ENCODE results near the gene NUBP1.
A peak's percentile ranks its signal among the peaks of the same experiment; 100 is the strongest.
"Not testable (repeated sequence)": the region's sequence is repeated elsewhere in the genome, so short reads cannot be mapped to it uniquely, and the experiment has no call there.

The NUBP1 gene

DNA sequence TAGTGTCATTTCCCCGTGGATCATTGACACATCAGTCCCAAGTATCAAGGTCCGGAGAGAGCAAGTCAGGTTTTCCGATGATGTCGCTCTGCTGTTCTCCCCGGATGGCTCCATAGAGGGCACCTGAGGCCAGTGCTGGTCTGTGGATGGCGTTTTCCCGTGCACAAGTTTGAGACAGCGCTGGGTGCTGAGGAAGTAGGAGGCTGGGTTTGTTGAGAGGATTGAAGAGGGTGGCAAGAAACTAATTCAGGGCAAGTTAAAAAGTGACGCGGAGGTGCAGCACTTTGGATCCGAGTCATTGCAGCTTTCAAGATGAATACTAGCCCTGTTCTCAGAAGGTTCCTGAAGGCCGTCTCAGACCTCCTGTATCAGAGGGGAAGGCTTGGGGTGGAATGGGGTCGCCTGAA is 7.7 kb downstream of the NUBP1 start:
- peak; percentile 64 for DNase-seq (ENCODE audit: low spot score)

DNA sequence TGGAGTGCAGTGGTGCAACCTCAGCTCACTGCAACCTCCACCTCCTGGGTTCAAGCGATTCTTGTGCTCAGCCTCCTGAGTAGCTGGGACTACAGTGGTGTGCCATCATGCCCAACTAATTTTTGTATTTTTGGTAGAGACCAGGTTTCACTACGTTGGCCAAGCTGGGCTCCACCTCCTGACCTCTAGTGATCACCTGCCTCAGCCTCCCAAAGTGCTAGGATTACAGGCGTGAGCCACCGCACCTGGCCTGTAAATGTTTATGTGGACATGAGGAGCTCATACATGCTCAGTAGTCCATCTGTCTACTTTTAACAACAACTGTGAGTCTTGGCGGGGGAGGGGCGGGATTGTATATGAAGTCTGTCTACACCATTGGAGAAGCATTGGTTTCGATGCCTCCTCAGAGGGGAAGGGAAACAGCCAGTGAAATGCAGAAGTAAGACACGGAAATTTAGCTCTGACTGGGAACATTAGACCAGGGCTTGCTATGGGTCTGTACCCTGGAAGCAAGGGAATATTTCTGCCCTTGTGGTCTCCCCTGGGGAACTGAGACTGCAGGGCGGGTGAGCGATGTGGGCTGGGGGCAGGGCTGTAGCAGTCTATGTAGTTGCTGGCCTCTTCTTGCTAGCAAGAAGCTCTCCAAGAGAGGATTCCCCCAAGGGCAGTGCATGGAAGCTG is 9.3 kb downstream of the NUBP1 start:
- no peak for DNase-seq (ENCODE audit: low spot score)

DNA sequence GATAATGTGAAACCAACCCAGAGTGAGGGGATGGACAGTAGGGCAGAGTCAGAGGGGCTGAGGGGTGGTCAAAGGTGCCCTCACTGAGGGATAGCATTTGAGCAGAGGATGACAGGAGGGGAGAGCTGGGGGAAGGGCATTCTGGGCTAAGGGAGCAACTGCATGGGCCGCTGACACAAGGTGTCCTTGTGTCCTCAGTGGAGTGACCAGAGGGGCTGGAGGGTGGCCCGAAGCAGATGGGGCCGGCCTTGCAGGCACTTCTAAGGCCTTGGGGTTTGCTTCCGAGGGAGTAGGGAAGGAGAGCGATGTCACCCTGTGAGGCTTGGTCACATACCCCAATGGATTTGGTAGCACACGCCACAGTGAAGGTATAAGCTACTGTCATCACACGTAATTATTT is 10.0 kb downstream of the NUBP1 start:
- DNase-seq (ENCODE audit: low spot score): no peak

DNA sequence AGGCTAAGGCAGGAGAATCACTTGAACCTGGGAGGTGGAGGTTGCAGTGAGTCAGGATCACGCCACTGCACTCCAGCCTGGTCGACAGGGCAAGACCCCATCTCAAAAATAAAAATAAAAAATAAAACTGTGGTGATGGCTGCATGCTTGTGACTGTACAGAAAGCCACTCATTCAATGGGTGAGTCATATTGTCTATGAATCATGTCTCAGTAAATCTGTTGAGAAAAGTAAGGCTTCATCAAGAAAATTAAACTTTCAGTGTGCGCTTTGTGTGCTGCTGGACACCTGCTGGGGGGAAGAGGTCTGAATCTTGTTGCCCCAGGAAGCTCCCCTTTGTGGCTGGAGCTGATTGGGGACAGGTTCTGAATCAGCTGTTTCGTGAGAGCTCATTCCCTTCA is 11.3 kb downstream of the NUBP1 start:
- peak; percentile 44 for DNase-seq (ENCODE audit: low spot score)

DNA sequence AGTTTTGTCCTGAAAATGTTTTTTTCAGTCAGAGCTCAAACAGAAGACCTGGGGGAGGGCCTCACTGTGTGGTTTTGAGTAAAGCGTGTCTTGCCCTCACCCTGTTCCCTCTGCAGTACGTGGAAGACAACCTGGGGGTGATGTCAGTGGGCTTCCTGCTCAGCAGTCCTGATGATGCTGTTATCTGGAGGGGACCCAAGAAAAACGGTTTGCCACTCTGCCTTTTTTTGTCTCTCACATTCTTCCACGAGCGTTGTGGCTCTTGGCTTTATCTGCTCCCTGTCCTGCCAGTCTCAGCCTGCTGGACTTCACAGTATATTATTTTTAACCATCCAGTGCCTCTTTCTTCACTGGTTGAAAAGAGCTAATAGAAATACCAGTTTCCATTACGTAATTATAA is 12.9 kb downstream of the NUBP1 start:
- DNase-seq (ENCODE audit: low spot score): no peak

DNA sequence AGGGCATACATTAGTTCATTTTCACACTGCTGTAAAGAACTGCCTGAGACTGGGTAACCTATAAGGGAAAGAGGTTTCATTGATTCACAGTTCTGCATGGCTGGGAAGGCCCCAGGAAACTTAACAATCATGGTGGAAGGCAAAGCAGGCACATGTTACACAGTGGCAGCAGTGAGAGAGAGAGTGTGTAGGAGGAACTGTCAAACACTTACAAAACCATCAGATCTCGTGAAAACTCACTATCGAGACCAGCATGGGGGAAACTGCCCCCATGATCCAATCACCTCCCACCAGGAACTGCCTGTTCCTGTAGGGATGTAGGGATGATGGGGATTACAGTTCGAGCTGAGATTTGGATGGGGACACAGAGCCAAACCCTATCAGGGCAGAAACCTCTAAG is 17.2 kb downstream of the NUBP1 start:
- no peak for DNase-seq (ENCODE audit: low spot score)

DNA sequence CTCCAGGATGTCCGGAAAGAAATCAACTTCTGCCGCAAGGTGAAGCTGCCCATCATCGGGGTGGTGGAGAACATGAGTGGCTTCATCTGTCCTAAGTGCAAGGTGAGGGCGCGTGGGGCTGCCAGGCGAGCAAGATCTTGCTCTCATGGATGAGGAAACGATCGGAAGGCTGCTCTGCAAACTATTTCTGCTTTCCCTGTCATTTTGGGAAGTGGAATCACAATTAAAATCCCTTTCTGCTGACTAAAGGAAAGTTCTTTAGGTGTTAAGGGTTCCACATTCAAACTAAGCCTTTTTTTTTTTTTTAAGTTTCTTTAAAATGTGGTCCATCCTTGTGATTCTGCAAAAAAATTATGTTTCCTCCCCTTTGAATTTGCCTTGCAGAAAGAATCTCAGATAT is 17.7 kb downstream of the NUBP1 start:
- DNase-seq (ENCODE audit: low spot score): no peak

DNA sequence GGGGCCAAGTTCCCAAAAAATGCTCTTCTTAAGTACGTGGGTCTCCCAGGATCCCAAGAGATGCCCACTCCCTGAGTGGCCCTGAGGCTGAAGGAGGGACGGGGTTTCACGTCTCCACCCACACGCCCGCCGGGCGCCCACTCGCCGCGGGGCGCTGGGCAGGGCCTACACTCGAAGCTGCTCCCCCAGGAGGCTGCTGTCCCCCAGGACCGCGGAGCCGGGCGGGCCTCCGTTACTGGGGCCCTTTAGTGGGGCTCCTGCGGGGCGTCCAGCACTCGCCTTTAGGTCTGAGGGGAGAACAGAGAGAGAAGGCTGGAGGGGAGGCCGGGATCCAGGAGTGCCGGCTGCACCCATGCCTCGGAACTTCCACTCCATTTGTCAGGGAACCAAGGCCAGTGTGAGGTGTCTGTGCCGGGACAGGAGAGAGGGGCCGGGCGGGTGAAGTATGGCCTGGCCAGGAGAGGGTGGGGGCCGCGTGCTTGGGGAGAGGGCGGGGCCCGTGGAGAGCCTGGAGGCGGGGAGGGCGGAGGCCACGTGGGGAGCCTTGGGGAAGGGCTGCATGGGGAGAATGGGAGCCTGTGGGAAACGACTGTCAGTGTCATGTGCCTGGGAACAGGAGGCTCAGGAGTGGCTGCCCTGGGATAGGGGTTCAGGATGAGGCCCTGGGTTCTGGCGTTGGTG is 18.8 kb downstream of the NUBP1 start:
- no peak for DNase-seq (ENCODE audit: low spot score)

DNA sequence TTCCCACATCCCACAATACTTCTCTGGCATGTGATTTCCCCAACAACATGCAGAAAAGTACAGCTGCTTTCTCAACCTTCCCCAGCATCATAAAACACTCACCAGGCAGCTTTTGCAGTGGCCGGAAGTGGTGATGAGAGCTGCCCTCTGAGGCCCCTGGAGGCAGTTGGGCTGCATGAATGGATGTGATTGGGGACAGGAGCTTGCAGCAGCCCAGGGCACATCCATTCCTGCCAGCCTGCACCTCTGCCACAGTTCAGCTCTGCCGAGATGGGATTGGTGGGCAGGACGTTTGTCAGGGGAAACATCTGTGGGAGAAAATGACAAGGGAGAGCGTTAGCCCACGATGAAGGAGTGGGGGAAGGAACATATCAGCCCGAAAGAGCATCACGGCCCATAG is 19.8 kb downstream of the NUBP1 start:
- DNase-seq (ENCODE audit: low spot score): no peak

DNA sequence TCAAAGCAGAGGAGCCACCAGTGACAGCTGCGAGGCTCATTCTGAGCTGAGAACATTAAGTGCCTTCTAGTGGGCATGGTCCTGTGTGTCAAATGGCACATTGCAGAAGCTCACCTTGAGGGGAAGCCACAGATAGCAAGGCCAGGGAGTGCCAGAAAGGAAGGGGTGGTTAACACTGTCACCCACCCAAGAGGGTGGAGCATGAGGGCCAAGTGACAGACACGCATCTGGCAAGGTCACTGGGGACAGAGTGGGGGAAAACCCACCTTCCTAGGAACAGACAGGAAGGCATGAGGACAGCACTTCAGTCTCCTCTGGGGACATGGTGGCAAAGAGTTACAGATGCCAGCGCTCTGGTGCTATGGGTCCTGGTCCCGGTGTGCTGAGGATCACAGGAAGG is 22.1 kb downstream of the NUBP1 start:
- peak; percentile 17 for DNase-seq (ENCODE audit: low spot score)

DNA sequence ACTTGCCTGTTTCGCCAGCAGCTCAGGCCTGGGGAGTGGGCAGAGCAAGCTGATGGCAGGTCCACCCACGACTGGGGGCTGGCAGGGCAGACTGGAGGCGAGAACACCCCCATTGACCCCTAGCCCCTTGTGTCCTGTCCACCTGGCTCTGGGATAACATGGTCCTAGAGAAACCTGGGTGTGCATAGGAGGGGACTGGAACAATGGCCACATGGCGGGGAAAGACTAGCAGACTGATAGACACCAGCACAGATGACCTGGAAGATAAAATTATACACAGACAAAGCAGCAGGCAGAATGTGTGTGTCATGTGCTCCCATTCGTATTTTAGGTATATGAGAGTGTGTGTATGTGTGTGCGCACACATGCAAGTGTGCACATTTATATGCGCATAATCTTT is 23.5 kb downstream of the NUBP1 start:
- DNase-seq (ENCODE audit: low spot score): no peak

DNA sequence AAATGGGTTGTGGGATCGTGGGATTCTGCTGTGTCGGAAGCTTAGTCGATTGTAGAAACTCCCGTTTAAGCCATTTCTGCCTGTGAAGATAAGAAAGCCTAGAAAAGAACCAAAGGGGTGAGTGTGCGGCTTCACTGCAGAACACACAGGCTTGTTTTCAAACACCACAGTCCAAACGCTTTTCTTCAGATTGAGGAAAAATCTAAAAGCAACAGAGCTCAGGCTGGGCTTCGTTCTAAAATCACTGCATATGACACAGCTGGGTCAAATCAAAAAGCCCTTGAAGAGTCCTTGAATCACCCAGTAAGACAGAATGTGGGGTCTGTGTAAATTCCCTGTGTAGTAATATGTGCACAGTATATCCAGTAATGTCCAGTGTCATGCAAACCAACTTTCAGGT is 25.7 kb downstream of the NUBP1 start:
- no peak for DNase-seq (ENCODE audit: low spot score)

DNA sequence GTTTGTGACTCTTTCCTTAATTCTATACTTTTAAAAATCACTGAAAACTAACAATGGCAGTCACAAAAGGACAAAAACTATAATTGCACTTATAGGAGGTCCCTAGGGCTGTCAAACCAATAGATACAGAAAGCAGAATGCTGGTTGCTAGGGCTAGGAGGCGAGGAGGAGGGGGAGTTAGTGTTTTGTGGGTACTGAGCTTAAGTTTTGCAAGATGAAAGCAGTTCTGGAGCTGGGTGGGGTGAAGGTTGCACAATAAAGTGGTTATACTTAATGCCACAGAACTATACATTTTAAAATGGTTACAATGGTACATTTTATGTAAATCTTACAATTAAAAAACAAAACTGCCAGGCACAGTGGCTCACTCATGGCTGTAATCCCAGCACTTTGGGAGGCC is 27.3 kb downstream of the NUBP1 start:
- DNase-seq (ENCODE audit: low spot score): no peak

DNA sequence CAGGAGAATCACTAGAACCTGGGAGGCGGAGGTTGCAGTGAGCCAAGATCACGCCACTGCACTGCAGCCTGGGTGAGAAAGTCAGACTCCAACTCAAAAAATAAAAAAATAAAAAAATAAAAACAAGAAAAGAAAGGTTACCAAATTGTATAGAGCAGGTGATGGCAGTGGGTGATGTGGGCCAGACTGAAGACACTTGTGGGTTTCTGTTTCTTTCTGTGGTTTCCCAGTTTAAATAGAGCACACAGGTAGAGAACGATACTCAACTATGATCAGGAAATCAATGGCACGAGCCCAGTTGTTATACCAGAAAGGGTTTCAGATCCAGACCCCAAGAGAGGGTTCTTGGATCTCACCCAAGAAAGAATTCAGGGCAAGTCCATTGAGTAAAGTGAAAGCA is 32.6 kb downstream of the NUBP1 start:
- DNase-seq (ENCODE audit: low spot score): peak; percentile 38

DNA sequence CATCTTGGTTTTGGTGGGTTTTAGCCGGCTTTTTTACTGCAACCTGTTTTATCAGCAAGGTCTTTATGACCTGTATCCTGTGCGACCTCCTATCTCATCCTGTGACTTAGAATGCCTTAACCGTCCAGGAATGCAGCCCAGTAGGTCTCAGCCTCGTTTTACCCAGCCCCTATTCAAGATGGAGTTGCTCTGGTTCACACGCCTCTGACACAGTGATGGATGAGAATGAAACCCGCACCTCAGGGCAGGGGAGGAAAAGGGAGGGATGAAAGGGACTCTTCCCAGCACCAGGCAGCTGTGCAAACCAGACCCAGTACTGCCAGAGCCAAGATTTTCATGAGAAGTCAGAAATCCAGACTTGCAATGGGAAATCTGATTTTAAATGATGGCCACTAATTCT is 33.3 kb downstream of the NUBP1 start:
- not testable (repeated sequence) for DNase-seq (ENCODE audit: low spot score)

DNA sequence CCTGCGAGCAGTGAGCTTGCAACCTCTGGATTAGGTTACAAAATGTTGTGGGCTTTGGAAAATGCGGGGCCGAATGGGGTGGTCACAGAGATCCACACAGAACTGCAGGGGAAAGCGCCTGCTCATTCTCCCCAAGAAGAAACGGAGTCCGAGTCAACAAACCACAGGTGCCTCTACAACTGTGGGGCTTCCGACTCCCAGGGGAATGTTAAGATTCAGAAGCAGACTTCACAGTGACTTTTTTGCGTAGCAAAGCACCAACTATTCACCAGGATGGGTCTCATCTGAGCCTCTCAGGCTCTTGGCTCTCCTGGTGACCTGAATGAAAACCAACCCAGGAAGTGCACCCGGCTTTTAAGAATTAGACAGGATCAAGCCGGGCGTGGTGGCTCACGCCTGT is 33.7 kb downstream of the NUBP1 start:
- no peak for DNase-seq (ENCODE audit: low spot score)

DNA sequence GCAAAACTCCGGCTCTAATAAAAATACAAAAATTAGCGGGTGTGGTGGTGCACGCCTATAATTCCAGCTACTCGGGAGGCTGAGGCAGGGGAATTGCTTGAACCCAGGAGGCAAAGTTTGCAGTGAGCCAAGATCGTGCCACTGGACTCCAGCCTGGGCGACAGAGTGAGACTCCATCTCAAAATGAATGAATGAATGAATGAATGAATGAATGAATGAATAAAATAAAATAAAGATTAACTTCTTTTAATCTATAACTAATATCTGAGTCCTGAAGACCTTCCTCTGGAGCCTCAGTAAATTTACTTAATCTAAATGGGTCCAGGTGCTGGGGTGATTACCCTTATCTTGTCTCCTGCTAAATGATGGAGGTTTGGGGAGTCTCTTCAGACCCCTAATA is 36.3 kb downstream of the NUBP1 start:
- DNase-seq (ENCODE audit: low spot score): not testable (repeated sequence)

DNA sequence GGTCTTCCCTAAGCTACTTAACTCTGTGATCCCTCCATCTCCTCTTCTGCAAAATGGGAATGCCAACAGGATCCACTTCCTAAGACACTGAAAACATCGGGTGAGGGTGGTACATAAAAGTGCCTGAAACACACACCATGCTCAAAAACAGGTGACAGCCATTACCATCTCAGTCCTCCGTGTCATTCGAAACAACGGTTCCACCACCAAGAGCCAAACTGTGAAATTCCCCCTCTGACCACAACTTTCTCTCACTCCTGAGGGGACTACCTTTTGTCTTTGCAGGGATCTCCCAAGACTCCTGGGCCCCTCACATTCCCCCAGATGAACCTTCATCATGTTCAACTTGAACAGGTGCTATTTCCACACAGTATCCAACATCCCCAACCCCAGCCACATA is 37.0 kb downstream of the NUBP1 start:
- DNase-seq (ENCODE audit: low spot score): no peak

DNA sequence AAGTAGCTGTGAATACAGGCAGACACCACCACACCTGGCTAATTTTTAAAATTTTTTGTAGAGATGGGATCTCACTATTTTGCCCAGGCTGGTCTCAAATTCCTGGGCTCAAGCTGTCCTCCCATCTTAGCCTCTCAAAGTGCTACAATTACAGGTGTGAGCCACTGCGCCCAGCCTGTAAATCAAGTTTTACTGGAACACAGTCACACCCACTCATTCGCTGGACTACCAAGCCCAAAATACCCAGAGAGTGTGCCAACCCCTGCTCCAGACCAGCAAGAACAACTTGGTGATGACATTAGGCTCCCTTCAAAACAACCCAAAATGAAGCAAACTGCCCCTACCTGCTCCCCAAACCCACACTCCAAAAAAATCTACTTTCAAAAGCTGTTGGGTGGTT is 39.0 kb downstream of the NUBP1 start:
- no peak for DNase-seq (ENCODE audit: low spot score)

DNA sequence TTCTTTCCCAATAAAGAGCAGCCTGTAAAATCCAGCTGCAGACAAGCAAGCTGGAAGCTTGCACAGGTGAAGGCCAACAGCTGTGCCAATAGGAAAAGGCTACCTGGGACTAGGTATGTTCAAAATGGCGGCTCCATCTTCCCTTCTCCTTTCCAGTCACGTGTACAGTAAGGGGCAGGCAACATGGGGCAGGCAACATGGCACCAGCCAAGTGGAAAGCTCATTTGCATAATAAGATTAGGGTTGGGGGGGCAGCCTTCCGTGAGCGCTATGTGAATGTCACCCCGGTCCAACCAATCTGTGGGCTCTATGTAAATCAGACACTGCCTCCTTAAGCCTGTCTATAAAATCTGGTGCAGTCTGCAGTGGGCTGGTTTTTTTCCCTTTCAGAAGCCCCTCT is 43.7 kb downstream of the NUBP1 start:
- no peak for DNase-seq (ENCODE audit: low spot score)

DNA sequence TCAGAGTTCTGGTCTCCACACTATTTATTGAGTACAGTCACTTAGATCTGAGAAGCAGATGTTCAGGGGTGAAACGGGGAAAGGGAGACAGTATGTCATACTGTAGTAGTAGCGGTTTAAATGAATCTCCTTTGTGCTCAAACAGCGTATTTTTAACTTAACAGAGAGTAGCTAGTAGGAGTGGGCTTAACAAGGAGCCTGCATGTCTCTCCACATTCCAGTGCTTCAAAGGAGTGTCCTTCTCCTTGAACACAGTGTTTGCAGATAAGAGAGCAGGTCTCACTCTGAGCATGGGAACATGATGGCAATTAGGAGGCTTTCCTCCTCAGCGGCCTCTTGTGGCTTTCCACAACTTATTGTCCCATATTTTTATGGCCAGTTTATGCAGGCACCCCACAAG is 45.0 kb downstream of the NUBP1 start:
- not testable (repeated sequence) for DNase-seq (ENCODE audit: low spot score)

DNA sequence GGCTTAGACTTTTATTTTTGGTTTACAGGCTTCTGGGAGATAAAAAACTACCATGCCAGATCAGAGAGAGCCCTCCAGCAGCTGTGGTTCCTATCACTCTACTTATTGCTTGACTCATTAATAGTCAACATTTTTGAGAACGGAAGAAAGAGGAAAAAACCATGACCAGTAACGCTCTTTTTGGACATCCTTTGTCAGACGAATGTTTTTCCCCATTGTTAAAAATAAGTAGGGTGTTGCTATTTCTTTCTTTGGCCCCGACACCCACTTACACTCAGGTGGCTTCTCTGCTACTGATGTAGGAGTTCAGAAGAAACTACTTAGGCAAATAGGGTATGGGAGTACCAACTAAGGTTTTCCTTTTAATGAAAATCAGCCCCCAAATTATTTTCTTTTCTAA is 47.4 kb downstream of the NUBP1 start:
- DNase-seq (ENCODE audit: low spot score): no peak

DNA sequence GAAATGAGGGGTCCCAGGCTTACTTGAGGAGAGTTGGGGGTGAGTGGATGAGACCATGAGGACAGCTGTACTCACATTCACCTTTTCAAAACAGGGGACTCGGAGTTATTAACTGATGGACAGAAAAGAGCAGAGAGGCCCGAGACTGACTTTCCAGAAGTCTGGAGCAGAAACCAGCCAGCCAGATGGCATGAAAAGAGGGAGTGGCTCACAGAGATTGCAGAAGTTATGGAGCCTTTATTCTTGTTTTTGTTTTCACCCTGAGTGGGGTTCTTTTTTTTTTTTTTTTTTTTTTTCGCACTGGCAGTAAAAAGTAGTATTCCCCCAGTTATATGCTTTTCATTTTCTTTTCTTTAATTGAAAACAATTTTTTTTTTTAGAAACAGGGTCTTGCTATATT is 56.1 kb downstream of the NUBP1 start:
- no peak for DNase-seq (ENCODE audit: low spot score)

DNA sequence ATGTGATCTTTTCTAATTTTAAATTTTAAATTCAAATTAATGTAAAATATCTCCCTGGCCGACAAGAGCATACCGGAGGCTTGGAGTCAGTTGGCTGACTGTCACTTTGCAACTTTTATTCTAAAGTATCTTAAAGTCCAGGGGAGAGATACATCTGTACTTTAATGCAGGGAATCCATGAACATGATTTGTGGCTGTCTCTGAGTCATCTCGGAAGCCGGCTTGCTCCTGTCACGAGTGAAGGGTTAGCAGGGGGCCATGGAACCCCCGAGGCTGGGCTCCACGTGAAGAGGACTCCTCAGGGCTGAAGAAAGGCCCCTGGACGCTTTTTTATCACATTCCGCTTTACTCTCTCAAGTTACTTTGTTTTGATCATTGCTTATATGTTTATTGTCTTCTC is 61.7 kb downstream of the NUBP1 start:
- DNase-seq (ENCODE audit: low spot score): no peak
